HG03565 (cell line): Measurements from ENCODE around the gene RASAL1.

Experiments used
- ATAC-seq: cut with Tn5 transposase; IDR thresholded peaks from one replicate; pipeline ENCODE4 v1.9.1; 2021; ENCODE audit warnings: mild to moderate bottlenecking, moderate library complexity; ENCODE audit not compliant: unreplicated experiment

Gene RASAL1

GRCh38 chr12:113099364-113099763 lies 36.2 kb downstream of the RASAL1 start:
- no peak for ATAC-seq

DNA sequence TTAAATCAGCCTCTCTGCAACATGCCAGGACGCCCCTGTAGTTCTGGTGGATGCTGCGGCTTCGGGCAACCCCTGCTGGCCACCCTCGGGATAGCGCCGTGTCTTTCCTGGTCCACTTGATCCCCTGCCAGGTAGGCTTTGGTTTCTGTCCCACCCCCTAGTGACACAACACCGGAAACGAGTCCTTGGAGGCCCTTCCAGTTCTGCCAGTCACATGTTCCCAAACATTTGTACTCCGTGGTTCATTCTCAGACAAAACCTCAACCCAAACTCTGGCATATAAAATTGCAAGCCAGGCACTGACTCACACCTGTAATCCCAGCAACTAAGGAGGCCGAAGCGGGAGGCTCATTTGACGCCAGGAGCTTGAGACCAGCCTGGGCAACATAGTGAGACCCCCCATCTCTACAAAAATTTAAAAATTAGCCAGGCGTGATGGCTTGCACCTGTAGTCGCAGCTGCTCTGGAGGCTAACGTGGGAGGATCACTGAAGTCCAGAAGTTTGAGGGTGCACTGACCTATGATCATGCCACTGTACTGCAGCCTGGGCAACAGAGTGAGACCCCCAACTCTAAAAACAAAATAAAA lies 37.0 kb downstream of the RASAL1 start:
- ATAC-seq: no peak

GRCh38 chr12:113097716-113098440 lies 37.7 kb downstream of the RASAL1 start:
- no peak for ATAC-seq

DNA sequence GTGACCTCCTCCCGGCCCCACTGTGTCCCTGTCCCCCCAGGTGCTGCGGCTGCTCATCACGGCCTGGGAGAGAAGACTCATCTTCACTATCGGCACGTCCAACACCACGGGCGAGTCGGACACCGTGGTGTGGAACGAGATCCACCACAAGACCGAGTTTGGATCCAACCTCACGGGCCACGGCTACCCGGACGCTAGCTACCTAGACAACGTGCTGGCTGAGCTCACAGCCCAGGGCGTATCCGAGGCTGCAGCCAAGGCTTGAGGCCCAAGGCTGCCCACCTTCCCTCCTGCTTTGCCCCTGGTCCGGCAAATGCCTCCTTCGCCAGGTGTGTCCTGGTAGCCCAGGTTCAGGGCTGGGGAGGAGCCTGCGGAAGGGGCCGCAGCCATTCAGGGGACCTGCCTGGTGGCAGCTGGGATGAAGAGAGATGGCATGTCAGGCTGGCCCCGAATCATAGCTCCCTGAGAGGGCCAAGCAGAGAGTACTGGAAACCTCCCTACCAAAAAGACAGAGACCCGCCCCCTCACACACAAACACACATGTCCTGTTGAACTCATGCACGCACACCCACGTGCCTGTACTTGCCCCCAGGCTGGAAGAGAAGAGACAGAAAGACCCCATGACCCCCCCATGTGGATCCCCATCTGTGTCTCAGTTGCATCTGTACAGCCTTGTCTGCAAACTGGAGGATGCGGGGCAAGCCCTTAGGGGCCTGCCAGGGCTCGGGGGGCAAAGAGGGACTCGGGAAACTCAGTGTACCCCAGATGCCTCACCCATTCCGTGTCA lies 38.7 kb downstream of the RASAL1 start:
- ATAC-seq: no peak

DNA sequence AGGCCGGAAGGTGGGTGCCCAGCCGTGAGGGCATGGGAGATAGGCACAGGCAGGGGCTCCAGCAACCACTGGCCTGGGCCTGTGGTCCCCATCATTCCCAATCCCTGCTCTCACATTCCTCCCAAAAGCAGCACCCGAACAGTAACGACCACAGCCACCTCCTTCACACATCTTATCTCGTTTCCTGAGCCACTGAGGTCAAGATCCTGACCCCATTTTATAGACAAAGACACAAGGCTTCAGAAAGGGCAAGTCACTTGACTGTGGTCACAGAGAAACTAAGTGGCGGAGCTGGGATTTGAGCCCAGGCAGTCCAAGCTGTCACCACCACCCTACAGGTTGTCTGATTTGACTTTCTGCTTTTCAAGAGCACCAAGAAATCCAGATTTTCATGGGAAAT lies 40.2 kb downstream of the RASAL1 start:
- no peak for ATAC-seq

DNA sequence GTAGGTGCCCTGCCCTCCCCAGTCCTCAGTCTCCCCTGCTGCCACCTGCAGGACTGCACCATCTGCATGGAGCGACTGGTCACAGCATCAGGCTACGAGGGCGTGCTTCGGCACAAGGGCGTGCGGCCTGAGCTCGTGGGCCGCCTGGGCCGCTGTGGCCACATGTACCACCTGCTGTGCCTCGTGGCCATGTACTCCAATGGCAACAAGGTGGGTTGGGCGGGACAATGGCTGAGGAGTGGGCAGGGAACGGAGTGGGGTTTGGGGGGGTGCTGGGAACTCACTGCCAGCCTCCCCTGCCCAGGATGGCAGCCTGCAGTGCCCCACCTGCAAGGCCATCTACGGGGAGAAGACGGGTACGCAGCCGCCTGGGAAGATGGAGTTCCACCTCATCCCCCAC lies 40.8 kb downstream of the RASAL1 start:
- no peak for ATAC-seq

- ATAC-seq: no peak
Measured at GRCh38 chr12:113093409-113094101, 42.0 kb downstream of the RASAL1 start.

- no peak for ATAC-seq
Measured at GRCh38 chr12:113092607-113093408, 42.8 kb downstream of the RASAL1 start.

GRCh38 chr12:113091506-113091905 lies 44.1 kb downstream of the RASAL1 start:
- no peak for ATAC-seq

- no peak for ATAC-seq
Measured at GRCh38 chr12:113090740-113091139, 44.8 kb downstream of the RASAL1 start.

DNA sequence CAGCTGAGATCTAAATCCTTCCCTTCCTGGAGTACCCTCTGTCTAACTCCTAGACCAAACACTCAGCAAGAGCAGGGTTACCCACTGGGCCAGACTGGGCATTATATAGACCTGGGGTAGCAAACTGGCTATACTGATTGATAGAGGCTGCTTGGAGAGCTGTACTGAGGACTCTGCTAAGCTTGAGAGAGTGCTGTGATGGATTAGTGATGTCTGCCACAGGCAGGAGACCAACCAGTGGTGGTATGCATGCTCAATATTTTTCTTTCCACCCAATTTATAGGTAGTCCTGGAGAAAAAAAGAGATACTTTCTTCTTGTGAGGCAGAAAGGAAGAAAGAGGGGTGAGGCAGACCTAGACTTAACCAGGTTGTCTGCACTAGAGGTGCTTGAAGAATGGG lies 45.7 kb downstream of the RASAL1 start:
- no peak for ATAC-seq

- ATAC-seq: no peak
Measured at GRCh38 chr12:113088971-113089756, 46.4 kb downstream of the RASAL1 start.

GRCh38 chr12:113088037-113088436 lies 47.5 kb downstream of the RASAL1 start:
- ATAC-seq: no peak

- no peak for ATAC-seq
Measured at GRCh38 chr12:113087193-113087592, 48.4 kb downstream of the RASAL1 start.

- no peak for ATAC-seq
Measured at GRCh38 chr12:113086249-113087164, 49.1 kb downstream of the RASAL1 start.

DNA sequence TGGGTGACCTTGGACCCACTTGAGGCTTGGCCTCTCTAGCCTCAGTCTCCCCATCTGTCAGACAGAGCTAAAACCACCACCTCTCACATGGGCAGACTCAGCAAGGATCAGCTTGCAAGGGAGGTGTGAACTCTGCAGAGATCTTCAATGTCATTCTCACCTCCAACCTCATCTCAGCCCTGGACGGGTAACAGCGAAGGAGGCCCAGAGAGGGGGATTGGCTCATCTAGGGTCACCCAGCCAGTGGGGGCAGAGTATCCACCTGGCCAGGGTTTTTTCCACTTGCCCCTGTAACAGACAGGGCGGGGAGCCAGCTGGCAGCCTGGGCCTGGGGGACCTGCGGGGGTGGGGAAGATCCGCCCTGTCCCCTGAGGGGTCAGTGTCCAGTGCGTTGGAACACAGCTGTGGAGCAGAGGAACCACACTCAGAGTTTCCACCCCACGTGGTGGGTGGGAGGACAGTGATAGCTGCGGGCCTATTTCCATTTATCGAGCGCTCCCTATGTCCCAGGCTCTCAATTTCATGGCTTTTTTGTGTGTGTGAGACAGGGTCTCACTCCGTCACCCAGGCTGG lies 51.6 kb downstream of the RASAL1 start:
- no peak for ATAC-seq

- ATAC-seq: peak; percentile 44
Measured at GRCh38 chr12:113082486-113083148, 52.9 kb downstream of the RASAL1 start.

DNA sequence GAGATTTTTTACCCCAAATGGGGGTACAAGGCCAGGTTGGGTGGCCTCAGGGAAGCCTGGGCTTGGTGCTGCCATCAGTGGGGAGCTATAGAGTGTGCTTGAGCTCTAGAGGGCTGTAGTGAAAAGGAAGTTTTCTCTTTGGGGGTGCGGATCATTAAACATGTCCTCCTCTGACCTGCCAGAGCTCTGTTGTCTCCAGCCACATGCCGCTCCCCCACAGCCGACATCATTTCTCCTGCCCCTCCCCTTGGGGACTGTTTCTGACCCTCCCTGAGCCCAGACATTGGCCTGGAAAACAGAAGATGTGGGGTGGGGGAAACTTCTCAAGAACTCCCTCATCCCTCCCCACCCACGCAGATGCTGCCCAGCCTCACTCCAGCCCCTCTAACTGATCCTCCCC lies 53.7 kb downstream of the RASAL1 start:
- ATAC-seq: no peak
